ENCODE measurements around the gene CERS5.

- TF ChIP-seq EZH2 (IDR thresholded peaks at IDR 0.05; ENCODE audit: low read length) = no peak
- TF ChIP-seq CTCF (optimal IDR thresholded peaks at IDR 0.05 in 1 of 3, IDR thresholded peaks at IDR 0.05 in 1 of 3, conservative IDR thresholded peaks at IDR 0.05 in 1 of 3; ENCODE audit: extremely low read depth in 1 of 3, insufficient read depth in 2 of 3, low read length in 3 of 3) = no peak
Observed at GRCh38 chr12:50082644-50083043, 84.5 kb downstream of the CERS5 start.

Measured in keratinocyte (primary cell).